ENCODE measurements around the gene SETD7.

Gene SETD7

DNA sequence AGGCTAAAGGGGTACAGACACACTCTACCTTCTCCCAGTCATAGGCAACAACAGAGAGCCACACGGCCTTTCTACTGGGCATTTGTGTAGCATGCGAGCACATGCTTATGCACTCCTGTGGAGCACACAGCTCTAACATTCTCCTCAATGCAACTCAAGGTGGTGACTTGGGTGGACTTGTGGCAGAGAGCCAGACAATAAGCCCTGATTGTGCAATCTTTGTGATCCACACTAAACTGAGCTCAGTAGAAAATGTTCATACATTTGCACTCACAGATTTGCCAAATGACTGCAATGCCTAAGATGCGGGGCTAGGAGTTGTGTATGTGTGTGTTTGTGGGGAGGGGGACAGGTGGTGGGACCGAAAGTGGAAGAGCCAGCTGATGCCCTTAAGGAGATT is 31.4 kb upstream of the SETD7 start:
- peak; percentile 27 for DNase-seq (ENCODE audit: low read depth)
- no peak overlapping the region for H3K4me3 ChIP-seq (ENCODE audit: low read length)
- TF ChIP-seq, protein P1, sequence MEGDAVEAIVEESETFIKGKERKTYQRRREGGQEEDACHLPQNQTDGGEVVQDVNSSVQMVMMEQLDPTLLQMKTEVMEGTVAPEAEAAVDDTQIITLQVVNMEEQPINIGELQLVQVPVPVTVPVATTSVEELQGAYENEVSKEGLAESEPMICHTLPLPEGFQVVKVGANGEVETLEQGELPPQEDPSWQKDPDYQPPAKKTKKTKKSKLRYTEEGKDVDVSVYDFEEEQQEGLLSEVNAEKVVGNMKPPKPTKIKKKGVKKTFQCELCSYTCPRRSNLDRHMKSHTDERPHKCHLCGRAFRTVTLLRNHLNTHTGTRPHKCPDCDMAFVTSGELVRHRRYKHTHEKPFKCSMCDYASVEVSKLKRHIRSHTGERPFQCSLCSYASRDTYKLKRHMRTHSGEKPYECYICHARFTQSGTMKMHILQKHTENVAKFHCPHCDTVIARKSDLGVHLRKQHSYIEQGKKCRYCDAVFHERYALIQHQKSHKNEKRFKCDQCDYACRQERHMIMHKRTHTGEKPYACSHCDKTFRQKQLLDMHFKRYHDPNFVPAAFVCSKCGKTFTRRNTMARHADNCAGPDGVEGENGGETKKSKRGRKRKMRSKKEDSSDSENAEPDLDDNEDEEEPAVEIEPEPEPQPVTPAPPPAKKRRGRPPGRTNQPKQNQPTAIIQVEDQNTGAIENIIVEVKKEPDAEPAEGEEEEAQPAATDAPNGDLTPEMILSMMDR (IDR thresholded peaks at IDR 0.05; ENCODE audit: insufficient read depth, low read depth, low read length, missing control alignments): no peak

- H3K4me3 ChIP-seq (ENCODE audit: low read length): no peak overlapping the region
- no peak for DNase-seq (ENCODE audit: low read depth)
- TF ChIP-seq, protein P1 (IDR thresholded peaks at IDR 0.05; ENCODE audit: insufficient read depth, low read depth, low read length, missing control alignments): no peak
These were observed 29.5 kb upstream of the SETD7 start for GRCh38 chr4:139585473-139585872.

DNA sequence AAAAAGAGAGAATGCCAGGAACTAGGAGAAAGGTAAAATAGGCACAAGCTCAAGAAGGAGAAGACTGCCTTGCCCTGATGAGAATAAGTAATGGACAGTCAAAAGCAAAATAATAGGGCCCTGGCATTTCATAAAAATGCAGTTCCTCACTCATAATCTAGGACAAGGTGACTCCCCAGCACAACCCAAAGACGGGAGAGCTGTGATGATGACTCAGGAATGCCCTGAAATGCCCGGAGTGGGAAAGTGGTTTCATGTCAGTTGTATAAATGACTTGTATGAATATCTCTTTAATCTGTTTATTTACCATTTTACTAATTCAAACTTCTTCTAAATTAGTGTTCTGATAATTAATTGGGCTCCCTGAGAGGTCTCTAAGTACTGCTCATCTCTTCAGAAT is 28.8 kb upstream of the SETD7 start:
- H3K4me3 ChIP-seq (ENCODE audit: low read length): no peak overlapping the region
- peak; percentile 65 for DNase-seq (ENCODE audit: low read depth)
- TF ChIP-seq, protein P1 (IDR thresholded peaks at IDR 0.05; ENCODE audit: insufficient read depth, low read depth, low read length, missing control alignments): no peak

DNA sequence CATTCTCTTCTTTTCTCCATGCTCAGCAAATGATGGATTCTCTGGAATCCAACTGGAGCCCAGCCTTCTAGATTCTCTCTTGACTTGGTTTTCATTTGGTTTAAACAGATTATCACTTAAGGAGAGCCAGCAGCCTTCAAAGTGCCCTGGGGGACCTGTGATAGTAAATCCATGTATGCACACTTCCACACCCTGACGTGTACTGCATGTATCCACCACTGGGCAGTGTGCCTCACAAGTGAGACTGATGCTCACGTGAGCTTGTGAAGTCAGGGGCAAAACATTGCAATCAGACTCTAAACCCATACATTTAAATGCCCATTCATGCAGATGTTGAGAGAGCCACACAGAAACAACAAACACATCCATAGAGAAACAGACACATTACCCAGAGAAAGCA is 28.0 kb upstream of the SETD7 start:
- DNase-seq (ENCODE audit: low read depth): no peak
- TF ChIP-seq, protein P1 (IDR thresholded peaks at IDR 0.05; ENCODE audit: insufficient read depth, low read depth, low read length, missing control alignments): no peak
- no peak overlapping the region for H3K4me3 ChIP-seq (ENCODE audit: low read length)

GRCh38 chr4:139582044-139582443 is 26.0 kb upstream of the SETD7 start:
- DNase-seq (ENCODE audit: low read depth): no peak
- TF ChIP-seq, protein P1 (IDR thresholded peaks at IDR 0.05; ENCODE audit: insufficient read depth, low read depth, low read length, missing control alignments): no peak

GRCh38 chr4:139581096-139581495 is 25.1 kb upstream of the SETD7 start:
- TF ChIP-seq, protein P1 (IDR thresholded peaks at IDR 0.05; ENCODE audit: insufficient read depth, low read depth, low read length, missing control alignments): no peak
- H3K4me3 ChIP-seq (ENCODE audit: low read length): no peak overlapping the region
- peak; percentile 55 for DNase-seq (ENCODE audit: low read depth)

More at GRCh38 chr4:139582044-139582443, 26.0 kb upstream of the SETD7 start:
- H3K4me3 ChIP-seq (ENCODE audit: low read length): no peak overlapping the region

DNA sequence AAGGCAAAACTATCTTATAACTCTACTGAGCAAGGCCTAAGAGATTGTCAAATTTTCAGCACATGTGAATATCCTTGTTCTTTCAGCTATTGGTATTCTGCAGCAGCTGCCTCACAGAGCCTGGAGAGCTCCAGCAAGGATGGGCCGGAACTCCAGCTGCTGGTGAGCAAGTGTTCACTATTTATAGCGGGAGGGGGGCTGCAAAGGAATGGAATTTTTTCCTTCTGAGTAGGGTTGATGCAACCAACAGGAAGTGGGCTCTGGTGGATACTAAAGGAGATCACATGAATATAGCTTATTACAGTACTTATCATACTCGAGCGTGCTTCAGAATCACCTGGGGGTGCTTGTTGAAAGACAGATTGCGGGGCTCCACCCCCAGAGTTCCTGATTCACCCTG is 20.2 kb upstream of the SETD7 start:
- H3K4me3 ChIP-seq (ENCODE audit: low read length): no peak overlapping the region
- TF ChIP-seq, protein P1 (IDR thresholded peaks at IDR 0.05; ENCODE audit: insufficient read depth, low read depth, low read length, missing control alignments): no peak
- DNase-seq (ENCODE audit: low read depth): no peak

Data from epithelial cell of esophagus (primary cell).